Measurements from ENCODE around the gene SH3BP5.
"Not testable (repeated sequence)": the region's sequence is repeated elsewhere in the genome, so short reads cannot be mapped to it uniquely, and the experiment has no call there.

SH3BP5 gene

DNA sequence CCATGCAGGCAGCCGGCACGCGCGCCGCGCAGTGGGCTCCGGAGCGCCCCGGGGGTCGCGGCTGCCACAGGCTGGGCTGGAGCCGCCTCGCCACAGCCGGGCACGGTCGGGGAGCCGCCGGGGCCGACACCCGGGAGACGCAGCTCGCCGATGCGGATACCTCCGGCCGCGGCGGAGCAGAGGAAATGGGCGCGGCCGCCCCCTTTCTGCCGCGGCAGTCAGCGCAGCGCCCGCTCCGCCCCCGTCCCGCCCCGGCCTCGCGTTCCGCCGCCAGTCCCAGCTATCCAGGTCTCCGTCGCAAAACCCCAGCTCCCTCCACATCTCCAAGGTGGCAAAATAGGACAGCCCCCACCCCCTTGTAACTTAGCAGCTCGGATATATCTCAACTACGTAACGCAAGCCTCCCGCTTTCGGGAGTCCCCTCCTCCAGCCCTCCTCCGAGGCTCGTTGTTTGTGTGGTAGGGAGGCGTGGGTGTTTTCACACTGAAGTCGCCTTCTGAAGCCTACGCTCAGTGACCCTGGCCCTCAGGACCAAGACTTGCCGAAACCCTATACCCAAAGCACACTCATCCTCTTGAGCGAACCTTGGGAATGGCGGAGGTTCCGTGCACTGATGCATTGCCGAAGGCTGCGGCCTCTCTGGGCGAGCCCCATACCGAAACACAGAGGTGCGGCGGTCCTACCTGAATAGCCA is at the start of gene SH3BP5:
TSS of gene SH3BP5 (minus strand) at position 182 of the 694 bp plus-strand sequence. CDS start at position 4, 178 bp downstream.
- peak; percentile 53 for DNase-seq

- DNase-seq, result no peak
These were observed 48.8 kb upstream of the SH3BP5 start for GRCh38 chr3:15380980-15381890.

GRCh38 chr3:15377961-15378791 is 45.8 kb upstream of the SH3BP5 start:
- DNase-seq, result peak; percentile 75

- DNase-seq, result no peak
These were observed 43.1 kb upstream of the SH3BP5 start for GRCh38 chr3:15375461-15376000.

GRCh38 chr3:15372918-15373317 is 40.5 kb upstream of the SH3BP5 start:
- no peak for DNase-seq

- no peak for DNase-seq
These were observed 36.3 kb upstream of the SH3BP5 start for GRCh38 chr3:15368561-15369135.

GRCh38 chr3:15367059-15367458 is 34.7 kb upstream of the SH3BP5 start:
- DNase-seq, result no peak

DNA sequence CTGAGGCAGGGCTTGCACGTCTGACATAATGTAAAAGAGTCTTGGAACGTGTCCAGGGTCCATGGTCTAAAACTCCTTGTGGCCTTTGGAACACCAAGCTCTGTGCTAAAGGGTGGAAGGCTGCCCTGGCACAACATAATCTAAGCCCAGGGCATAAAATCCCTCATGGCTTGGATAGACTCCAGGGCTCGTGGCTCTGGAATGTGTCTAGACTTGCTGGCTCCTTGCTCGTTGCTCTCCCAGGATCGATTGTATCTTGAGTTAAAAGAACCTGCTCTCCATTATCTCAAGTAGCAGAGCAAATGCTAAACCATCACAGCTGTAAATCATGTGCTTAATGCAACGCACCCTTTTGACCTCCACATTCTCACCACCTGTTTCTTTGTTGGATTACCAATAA is 31.7 kb upstream of the SH3BP5 start:
- DNase-seq, result not testable (repeated sequence)

DNA sequence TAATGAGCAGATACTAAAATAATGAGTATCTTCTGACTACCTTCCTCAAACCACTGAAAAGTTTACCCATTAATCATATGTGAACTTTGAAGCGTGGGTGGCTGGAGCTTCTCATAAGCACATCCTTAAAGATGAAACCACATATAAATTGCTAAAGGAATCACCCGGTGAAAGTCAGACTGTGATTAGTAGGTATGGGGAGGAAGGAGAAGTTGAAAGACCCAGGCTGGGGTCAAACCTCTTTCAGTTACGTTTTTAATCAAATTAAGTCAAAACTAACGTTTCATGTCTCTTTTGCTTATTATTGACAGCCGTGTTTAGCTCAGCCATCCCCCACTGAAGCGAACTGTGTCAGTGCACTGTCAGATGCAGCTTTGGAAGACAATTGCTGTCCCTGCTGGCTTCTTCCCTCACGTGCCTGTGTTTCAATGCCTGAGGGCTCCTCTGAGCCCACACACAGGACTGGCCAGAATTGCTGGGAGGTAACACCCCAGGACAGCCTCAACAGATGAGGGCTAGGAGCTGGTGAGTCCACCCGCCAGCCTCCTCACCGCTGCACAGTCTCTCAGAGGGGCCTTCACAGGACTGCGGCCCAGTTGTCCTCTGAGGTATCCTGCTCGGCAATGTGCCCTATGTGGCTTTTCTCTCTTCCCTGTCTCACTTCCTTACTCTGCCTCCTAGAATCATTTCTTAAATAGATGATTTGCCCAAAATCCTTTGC is 29.3 kb upstream of the SH3BP5 start:
- DNase-seq, result no peak

DNA sequence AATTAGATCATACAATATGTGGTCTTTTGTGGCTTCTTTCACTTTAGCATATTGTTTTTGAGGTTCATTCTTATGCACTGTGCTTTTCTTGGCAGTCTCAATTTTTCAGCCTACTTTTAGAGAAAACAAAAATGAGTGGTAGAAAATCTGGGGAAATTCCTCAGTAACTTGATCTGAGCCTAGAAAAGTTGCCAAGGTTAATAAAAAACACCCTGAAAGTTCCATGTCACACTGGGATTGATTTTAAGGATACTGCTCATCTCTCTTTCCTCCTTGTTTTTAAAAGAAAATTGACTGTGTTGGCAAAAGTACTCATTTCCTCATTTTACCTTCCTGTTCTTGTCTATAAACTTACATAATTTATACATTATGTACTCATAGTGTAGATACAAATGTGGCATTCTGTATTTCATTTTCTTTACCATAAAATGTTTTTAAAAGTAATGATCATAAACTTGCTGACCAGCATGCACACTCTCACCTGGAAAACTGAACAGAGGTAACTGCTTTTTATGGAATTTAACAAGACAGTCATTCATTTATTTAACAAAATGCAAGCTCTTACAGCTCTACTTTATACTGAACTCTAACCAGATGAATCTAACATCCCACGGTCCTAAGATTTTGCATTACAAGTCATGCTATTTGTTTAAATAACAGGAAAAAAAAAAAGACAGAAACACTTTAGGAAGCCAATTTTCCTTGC is 28.6 kb upstream of the SH3BP5 start:
- DNase-seq, result no peak

DNA sequence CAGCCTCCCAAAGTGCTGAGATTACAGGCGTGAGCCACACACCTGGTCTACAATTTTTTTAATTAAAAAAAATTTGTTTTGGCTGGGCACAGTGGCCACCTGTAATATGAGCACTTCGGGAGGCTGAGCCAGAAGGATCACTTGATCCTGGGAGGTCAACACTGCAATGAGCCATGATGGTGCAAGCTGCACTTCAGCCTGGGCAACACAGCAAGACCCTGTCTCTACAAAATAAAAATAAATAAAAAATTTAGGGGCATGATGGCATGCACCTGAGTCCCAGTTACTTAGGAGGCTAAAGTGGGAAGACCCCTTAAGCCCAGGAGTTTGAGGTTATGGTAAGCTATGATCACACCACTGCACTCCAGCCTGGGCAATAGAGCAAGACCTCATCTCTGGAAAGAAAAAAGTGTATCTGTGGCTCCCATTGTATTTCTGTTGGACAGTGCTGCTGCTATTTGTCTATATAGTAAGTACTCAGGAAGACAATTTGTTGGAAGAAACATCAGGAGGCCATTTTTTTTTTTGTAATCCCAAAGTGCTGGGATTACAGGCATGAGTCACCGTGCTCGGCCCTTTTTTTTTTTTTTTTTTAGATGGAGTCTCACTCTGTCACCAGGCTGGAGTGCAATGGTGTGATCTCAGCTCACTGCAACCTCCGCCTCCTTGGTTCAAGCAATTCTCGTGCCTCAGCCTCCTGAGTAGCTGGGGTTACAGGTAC is 27.5 kb upstream of the SH3BP5 start:
- no peak for DNase-seq

DNA sequence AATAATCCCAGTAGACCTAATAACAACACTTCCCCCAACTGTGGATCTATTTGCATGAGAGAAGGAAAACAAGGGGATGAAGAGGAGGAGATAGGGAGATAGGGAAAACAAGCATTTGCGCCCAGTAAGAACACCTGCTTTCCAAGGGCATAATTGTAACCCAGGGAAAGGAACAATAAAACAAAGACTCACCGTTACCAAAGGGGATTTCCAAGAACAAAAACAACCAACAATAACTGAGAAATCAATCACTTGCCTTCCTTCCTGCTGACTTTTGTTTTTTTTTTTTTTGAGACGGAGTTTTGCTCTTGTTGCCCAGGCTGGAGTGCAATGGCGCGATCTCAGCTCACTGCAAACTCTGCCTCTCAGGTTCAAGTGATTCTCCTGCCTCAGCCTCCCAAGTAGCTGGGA is 24.3 kb upstream of the SH3BP5 start:
- not testable (repeated sequence) for DNase-seq

- no peak for DNase-seq
These were observed 23.8 kb upstream of the SH3BP5 start for GRCh38 chr3:15356176-15356575.

DNA sequence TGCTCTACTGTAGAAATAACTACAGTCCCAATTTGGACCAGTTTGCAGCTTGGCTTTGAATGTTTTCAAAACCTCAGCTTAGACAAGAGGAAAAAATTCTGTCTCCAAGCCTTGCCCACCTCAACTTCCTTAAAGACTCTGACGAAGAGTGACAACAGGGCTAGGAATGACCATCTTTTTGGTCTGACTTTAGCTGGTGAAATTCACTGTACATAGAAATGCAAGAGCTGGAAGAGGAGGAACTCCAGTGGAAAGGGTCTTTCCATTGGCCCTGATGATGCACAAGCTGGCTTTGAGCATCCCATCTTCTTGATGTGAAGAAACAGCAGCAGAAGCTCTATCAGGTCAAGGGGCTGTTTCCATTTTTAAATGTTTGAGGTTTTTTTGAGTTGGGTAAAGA is 22.7 kb upstream of the SH3BP5 start:
- DNase-seq, result no peak

GRCh38 chr3:15354485-15354884 is 22.1 kb upstream of the SH3BP5 start:
- DNase-seq, result no peak

GRCh38 chr3:15350141-15350540 is 17.8 kb upstream of the SH3BP5 start:
- DNase-seq, result no peak

DNA sequence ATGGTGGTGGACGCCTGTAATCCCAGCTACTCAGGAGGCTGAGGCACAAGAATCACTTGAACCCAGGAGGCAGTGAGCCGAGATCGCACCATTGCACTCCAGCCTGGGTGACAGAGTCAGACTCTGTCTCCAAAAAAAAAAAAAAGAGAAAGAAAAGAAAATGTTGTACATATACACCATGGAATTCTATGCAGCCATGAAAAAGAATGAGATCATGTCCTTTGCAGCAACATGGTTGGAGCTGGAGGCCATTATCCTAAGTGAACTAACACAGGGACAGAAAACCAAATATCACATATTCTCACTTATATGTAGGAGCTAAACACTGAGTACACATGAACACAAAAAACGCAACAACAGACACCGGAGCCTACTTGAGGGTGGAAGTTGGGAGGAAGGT is 17.1 kb upstream of the SH3BP5 start:
- DNase-seq, result not testable (repeated sequence)

- no peak for DNase-seq
These were observed 15.9 kb upstream of the SH3BP5 start for GRCh38 chr3:15348246-15348645.

DNA sequence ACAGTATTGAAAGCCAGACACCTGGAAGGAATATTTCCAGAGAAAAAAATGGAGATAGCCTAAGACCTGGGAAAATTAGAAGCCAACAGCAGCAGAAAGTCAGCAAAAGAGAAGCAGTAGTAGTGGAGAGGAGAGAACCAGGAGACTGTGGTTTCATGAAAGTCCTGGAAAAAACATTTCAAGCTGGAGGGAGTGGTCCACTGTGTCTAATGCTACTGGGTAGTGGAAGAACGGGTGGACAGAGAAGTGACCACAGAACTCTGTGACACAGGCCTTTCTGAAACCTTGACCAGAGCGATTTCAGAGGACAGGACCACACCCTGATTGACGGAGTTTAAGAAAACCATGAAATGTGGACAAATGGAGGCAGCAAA is 15.3 kb upstream of the SH3BP5 start:
- no peak for DNase-seq

- DNase-seq, result no peak
These were observed 14.8 kb upstream of the SH3BP5 start for GRCh38 chr3:15347063-15347736.

All from NK-92 treated with Interleukin-12 subunit alpha and Interleukin-12 subunit beta, amount 100 ng/mL, for 24 hours (cell line).